NCI-H226 (cell line): Measurements from ENCODE around the gene ZNF577.

Source experiments
- DNase-seq: peaks from one replicate; pipeline ENCODE4 v3.0.0-alpha.2; 2015

The ZNF577 gene

GRCh38 chr19:51861870-51862622 lies 25.7 kb downstream of the ZNF577 start:
- DNase-seq = no peak

DNA sequence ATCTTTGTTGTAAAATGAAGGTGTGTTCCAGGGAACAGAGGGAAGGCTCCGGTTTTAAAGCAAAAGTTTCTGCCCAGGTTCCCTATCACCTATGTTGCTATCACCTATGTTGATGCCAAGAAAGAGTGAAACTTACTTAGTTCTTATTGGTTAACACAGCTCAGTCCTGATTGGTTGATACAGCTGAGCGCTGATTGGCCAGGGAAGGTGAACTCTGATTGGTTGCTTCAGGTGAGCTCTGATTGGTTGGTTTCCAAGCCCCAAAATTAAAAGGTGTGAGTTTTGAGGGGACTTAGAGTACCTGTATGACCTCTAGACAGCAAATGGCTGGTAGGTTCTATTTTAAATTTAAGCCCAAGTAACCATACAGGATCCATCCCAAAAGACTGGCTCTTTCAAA lies 50.6 kb downstream of the ZNF577 start:
- no peak for DNase-seq

DNA sequence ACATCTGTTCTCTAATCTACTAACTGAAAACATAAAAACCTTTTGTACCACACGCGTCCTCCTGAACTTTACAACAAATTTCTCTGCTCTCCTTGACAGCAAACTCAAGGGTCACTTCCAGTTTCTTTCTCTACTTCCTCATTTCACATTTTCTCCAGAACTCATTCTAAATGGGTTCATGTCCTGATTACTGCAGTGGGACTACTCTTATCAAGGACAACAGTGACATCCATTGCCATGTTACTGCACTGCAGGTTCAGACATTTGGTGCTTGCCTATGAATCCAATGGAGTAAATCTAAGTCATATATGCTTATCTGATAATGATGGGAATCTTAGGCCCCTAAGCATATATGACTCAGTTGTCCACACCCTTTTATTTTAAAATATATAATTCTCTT lies 57.5 kb downstream of the ZNF577 start:
- no peak for DNase-seq

DNA sequence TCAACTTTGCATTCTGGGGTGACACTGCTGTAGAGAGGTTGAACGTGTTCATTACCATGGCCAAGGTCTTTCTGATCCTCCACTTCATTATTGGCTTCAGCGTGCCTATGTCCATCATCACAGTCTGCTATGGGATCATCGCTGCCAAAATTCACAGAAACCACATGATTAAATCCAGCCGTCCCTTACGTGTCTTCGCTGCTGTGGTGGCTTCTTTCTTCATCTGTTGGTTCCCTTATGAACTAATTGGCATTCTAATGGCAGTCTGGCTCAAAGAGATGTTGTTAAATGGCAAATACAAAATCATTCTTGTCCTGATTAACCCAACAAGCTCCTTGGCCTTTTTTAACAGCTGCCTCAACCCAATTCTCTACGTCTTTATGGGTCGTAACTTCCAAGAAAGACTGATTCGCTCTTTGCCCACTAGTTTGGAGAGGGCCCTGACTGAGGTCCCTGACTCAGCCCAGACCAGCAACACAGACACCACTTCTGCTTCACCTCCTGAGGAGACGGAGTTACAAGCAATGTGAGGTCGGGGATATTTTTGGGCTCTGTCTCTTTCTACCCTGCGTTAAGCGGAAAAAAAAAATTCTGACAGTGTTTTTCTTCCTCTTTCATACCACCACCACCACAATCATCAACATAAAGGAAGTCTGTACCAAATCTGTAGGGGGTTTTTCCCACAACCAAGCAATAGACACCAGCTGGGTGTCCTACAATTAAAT lies 63.3 kb downstream of the ZNF577 start:
- DNase-seq = no peak

GRCh38 chr19:51822946-51823345 lies 64.8 kb downstream of the ZNF577 start:
- no peak for DNase-seq

DNA sequence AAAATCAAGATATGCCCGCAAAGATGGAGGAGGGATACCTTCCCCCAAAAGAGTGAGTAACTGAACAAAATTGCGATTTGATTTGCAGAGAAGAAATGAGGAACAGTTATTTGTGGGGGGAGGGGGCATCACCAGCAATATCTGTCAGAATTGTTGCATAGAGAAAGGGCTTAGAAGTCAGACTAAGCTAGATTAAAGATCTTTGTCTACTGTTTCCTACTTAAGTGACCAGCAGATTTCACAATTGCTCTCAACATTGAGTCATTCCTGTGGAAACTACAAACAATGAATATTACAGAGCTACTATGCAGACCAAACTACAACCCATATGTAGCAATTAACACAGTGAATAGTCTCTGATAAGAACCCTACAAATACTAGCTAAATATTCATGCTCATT lies 65.4 kb downstream of the ZNF577 start:
- DNase-seq = no peak

DNA sequence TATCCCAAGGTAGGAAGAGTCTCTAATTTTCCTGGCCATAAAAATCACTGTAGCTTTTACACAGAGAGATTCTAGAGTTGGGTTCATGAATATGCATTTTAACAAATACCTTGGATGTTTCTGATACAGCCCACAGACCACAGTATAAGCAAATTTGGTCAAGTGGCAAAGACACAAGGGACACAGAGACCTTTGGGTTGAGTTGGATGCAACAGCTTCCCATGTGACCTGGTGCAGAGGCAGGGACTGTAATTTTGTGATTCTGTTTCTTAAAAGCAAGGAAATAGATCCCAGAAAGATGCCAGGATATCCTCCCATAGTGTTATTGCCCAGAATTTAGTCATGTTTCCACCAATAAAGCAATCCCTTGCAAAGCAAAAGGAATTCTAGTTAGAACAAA lies 65.8 kb downstream of the ZNF577 start:
- no peak for DNase-seq

GRCh38 chr19:51821456-51821855 lies 66.3 kb downstream of the ZNF577 start:
- DNase-seq = no peak
